Stimulated activated naive B cell treated with anti-CD40 and anti-IgM and Interleukin-4, amounts not matched to agents 10 μg/mL and 1 μg/mL and 100 μg/mL, for 72 hours (primary cell): Measurements from ENCODE around the gene SNX4.
"Not testable (repeated sequence)": the region's sequence is repeated elsewhere in the genome, so short reads cannot be mapped to it uniquely, and the experiment has no call there.

Experiments
- ATAC-seq, 2 donors: fragments of 150-1000 bp; cut with Tn5 transposase; replicated peaks; 2 replicates each; pipeline ENCODE4 v1.10.0; 2021; ENCODE audit warnings: moderate library complexity in 1 of 2
- DNase-seq: peaks from one replicate; pipeline ENCODE4 v3.0.0; 2021
- H3K27ac Mint-ChIP-seq: one replicate; pipeline ENCODE4 v1.8.0; 2022; ENCODE audit warnings: mild to moderate bottlenecking, mixed read lengths
- H3K27me3 Mint-ChIP-seq, 2 donors: one replicate each; pipeline ENCODE4 v1.8.0; 2022; ENCODE audit warnings: mixed read lengths in 2 of 2
- H3K36me3 Mint-ChIP-seq, 2 donors: one replicate each; pipeline ENCODE4 v1.8.0; 2022; ENCODE audit warnings: mixed read lengths in 2 of 2, mild to moderate bottlenecking in 1 of 2
- H3K4me1 Mint-ChIP-seq, 2 donors: one replicate each; pipeline ENCODE4 v1.8.0; 2022; ENCODE audit warnings: mixed read lengths in 2 of 2, mild to moderate bottlenecking in 1 of 2
- H3K4me3 Mint-ChIP-seq, 2 donors: one replicate each; pipeline ENCODE4 v1.8.0; 2022; ENCODE audit warnings: mild to moderate bottlenecking in 2 of 2, mixed read lengths in 2 of 2, moderate library complexity in 1 of 2
- H3K9me3 Mint-ChIP-seq, 2 donors: one replicate each; pipeline ENCODE4 v1.8.0; 2022; ENCODE audit warnings: mixed read lengths in 2 of 2, mild to moderate bottlenecking in 1 of 2

The SNX4 gene

GRCh38 chr3:125405515-125405914 lies 114.5 kb downstream of the SNX4 start:
- not testable (repeated sequence) for H3K4me3 Mint-ChIP-seq, H3K27ac Mint-ChIP-seq, H3K4me1 Mint-ChIP-seq, H3K36me3 Mint-ChIP-seq, DNase-seq, ATAC-seq
- H3K9me3 Mint-ChIP-seq: peaks cover 10 to 13% of the 10 kb centered on the region in 2 donors
- H3K27me3 Mint-ChIP-seq: peaks cover 28 to 34% of the 10 kb centered on the region in 2 donors

GRCh38 chr3:125403789-125404188 lies 116.2 kb downstream of the SNX4 start:
- ATAC-seq (no peak), DNase-seq (no peak)
- H3K9me3 Mint-ChIP-seq: peaks cover 10 to 13% of the 10 kb centered on the region in 2 donors
- H3K27ac Mint-ChIP-seq: no peak overlapping the region
- H3K4me1 Mint-ChIP-seq: no peaks in the 10 kb centered on the region
- H3K27me3 Mint-ChIP-seq: peaks cover 16 to 29% of the 10 kb centered on the region in 2 donors
- no peak overlapping the region for H3K4me3 Mint-ChIP-seq
- peaks cover 4 to 5% of the 10 kb centered on the region in 2 donors for H3K36me3 Mint-ChIP-seq

GRCh38 chr3:125402639-125403038 lies 117.4 kb downstream of the SNX4 start:
- H3K4me3 Mint-ChIP-seq: no peak overlapping the region
- peaks cover 10 to 13% of the 10 kb centered on the region in 2 donors for H3K9me3 Mint-ChIP-seq
- no peaks in the 10 kb centered on the region for H3K4me1 Mint-ChIP-seq
- peaks cover 4 to 5% of the 10 kb centered on the region in 2 donors for H3K36me3 Mint-ChIP-seq
- H3K27me3 Mint-ChIP-seq: peaks cover 22 to 36% of the 10 kb centered on the region in 2 donors
- no peak overlapping the region for H3K27ac Mint-ChIP-seq
- ATAC-seq (no peak), DNase-seq (no peak)

GRCh38 chr3:125401402-125401801 lies 118.6 kb downstream of the SNX4 start:
- no peak overlapping the region for H3K27ac Mint-ChIP-seq
- peaks cover 23 to 40% of the 10 kb centered on the region in 2 donors for H3K27me3 Mint-ChIP-seq
- DNase-seq (no peak), ATAC-seq (no peak)
- H3K4me3 Mint-ChIP-seq: no peak overlapping the region
- H3K36me3 Mint-ChIP-seq: peaks cover 4 to 5% of the 10 kb centered on the region in 2 donors
- H3K4me1 Mint-ChIP-seq: no peaks in the 10 kb centered on the region
- H3K9me3 Mint-ChIP-seq: peaks cover 10 to 17% of the 10 kb centered on the region in 2 donors

GRCh38 chr3:125398952-125399351 lies 121.0 kb downstream of the SNX4 start:
- H3K9me3 Mint-ChIP-seq: peaks cover 0 to 4% of the 10 kb centered on the region in 2 donors
- no peak for DNase-seq
- no peak overlapping the region for H3K27ac Mint-ChIP-seq
- no peak for ATAC-seq
- H3K4me3 Mint-ChIP-seq: no peak overlapping the region
- peaks cover 21 to 39% of the 10 kb centered on the region in 2 donors for H3K27me3 Mint-ChIP-seq
- H3K36me3 Mint-ChIP-seq: no peaks in the 10 kb centered on the region
- no peaks in the 10 kb centered on the region for H3K4me1 Mint-ChIP-seq
